ENCODE measurements around the gene STYXL2. TPM values are rescaled to one million over a fixed set of nuclear protein-coding genes. Genes with fewer than 3 reads are reported as not detected.

STYXL2 gene
- total and polyA plus RNA-seq, 8 donors = 0.12 to 1.3 (median 0.66) TPM; not detected in 1

GRCh38 chr1:167076136-167076710, 17.7 kb upstream of the STYXL2 start:
- H3K4me3 ChIP-seq = no peak overlapping the region
- H3K4me1 ChIP-seq = no peaks in the 10 kb centered on the region
- H3K27ac ChIP-seq = no peak overlapping the region
- no peaks in the 10 kb centered on the region for H3K9me3 ChIP-seq
- intact Hi-C loops (cut with DNase I) = loop anchor here in 1 of 2 donors (10.0 kb wide), 1 partner anchor 449 kb away; no protein-coding TSS in a partner anchor
- ATAC-seq (no peak), DNase-seq (no peak)
- TF ChIP-seq CTCF (IDR thresholded peaks at IDR 0.05) = no peak
- H3K36me3 ChIP-seq = no peaks in the 10 kb centered on the region
- H3K27me3 ChIP-seq = peaks cover 0 to 8% of the 10 kb centered on the region in 2 donors

- Histone ChIP-seq H3K4me3 (no peak overlapping the region), H3K27me3 (peaks cover 0 to 16% of the 10 kb centered on the region in 2 donors), H3K9me3 (no peaks in the 10 kb centered on the region), H3K36me3 (no peaks in the 10 kb centered on the region), H3K4me1 (no peaks in the 10 kb centered on the region), H3K27ac (no peak overlapping the region)
- TF ChIP-seq CTCF (IDR thresholded peaks at IDR 0.05) = no peak
- ATAC-seq (no peak), DNase-seq (no peak)
- intact Hi-C loops (cut with DNase I) = loop anchor here in 1 of 2 donors (10.0 kb wide), 1 partner anchor 448 kb away; no protein-coding TSS in a partner anchor
Measured at GRCh38 chr1:167077128-167077867, 16.6 kb upstream of the STYXL2 start.

GRCh38 chr1:167077868-167078210, 16.0 kb upstream of the STYXL2 start:
- ATAC-seq = no peak
- Histone ChIP-seq H3K4me1 (no peaks in the 10 kb centered on the region), H3K27ac (no peak overlapping the region), H3K27me3 (peaks cover 0 to 21% of the 10 kb centered on the region in 2 donors), H3K9me3 (no peaks in the 10 kb centered on the region), H3K4me3 (no peak overlapping the region), H3K36me3 (no peaks in the 10 kb centered on the region)
- no peak for DNase-seq
- intact Hi-C loops (cut with DNase I) = loop anchor here in 1 of 2 donors (10.0 kb wide), 1 partner anchor 447 kb away; no protein-coding TSS in a partner anchor
- no peak for TF ChIP-seq CTCF (IDR thresholded peaks at IDR 0.05)

- no peak overlapping the region for H3K27ac ChIP-seq
Measured at GRCh38 chr1:167081594-167082156, 12.2 kb upstream of the STYXL2 start.

More at GRCh38 chr1:167081594-167082156, 12.2 kb upstream of the STYXL2 start:
- no peak for ATAC-seq
- peaks cover 0 to 26% of the 10 kb centered on the region in 2 donors for H3K27me3 ChIP-seq
- no peaks in the 10 kb centered on the region for H3K9me3 ChIP-seq
- DNase-seq = no peak
- intact Hi-C loops (cut with DNase I) = no loop called here
- H3K36me3 ChIP-seq = no peaks in the 10 kb centered on the region
- no peak for TF ChIP-seq CTCF (IDR thresholded peaks at IDR 0.05)
- no peak overlapping the region for H3K4me3 ChIP-seq
- H3K4me1 ChIP-seq = no peaks in the 10 kb centered on the region
